ENCODE measurements around the gene ARHGEF26.

Gene ARHGEF26

DNA sequence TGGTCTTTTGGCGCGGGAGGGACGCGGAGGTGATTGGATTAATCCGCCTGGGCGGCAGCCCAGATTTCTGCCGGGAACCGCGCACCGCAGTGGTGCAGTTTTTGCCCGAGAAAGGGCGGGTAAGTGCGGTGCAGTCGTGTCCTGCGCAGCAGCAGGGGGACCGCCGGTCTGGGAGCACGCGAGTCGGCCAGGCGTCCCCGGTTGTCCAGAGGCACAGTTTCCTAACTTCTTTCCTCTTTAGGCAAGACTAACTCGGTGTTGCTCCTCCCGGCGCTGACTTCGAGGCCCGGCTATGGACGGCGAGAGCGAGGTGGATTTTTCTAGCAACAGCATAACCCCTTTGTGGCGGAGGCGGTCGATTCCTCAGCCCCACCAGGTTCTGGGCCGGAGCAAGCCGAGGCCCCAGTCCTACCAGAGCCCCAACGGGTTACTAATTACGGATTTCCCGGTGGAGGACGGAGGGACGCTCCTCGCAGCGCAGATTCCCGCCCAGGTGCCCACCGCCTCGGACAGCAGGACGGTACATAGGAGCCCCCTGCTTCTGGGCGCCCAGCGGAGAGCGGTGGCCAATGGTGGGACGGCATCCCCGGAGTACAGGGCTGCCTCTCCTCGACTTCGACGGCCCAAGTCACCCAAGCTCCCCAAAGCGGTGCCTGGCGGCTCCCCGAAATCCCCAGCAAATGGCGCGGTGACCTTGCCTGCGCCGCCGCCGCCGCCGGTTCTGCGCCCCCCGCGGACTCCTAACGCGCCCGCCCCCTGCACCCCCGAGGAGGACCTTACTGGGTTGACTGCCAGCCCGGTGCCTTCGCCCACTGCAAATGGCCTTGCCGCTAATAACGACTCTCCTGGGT is 736 bp downstream of the ARHGEF26 start:
- DNase-seq, result peak; percentile 20

DNA sequence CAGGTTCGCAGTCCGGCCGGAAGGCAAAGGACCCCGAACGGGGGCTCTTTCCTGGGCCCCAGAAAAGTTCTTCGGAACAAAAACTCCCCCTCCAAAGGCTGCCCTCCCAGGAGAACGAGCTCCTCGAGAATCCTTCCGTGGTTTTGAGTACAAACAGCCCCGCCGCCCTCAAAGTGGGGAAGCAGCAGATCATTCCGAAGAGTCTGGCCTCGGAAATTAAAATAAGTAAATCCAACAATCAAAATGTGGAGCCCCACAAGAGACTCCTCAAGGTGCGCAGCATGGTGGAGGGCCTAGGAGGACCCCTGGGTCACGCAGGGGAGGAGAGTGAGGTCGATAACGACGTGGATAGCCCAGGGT is 1.3 kb downstream of the ARHGEF26 start:
- no peak for DNase-seq

DNA sequence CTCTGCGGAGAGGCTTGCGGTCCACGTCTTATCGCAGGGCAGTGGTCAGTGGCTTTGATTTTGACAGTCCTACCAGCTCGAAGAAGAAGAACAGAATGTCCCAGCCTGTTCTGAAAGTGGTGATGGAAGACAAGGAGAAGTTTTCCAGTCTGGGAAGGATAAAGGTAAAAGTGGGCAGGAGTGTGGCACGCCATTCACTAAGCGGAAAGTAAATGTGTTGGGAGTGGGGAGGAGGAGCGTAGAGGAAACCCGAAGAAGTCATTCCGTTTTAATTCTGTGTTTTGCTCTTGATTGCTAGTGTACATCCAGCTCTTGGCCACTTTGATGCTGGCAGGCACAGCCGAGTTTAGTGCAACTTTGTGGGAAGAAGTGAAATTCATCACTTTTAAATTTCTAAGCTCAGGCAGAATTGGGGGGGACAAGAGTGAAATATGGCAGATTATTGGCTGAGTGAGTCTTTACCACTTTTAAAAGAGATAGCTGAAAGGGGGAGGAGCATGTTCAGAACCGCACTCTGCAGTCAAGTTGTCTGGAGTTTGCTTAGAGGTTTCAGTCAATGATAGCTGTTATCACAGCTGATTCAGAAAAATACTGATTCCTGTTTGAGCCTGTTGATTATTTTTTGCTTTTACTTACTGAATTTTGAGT is 1.8 kb downstream of the ARHGEF26 start:
- DNase-seq, result peak; percentile 32

DNA sequence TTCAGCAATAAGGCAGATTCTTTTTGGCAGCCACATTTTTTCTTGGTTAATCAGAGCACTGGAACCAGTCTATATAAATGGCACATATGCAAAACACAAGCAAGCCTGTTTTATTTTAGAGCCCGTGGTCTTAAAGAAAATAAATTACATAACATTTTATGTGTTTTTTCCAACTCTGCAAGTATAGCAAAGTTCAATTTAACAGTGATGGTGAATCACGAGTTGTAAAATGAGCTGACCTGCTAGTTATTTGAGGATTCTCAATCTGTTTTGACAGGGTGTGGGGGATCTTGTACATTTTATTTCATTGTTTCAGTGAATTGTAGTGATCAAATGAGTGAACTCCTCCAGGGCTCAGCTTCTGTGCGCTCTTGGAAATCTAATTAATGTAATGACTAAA is 2.7 kb downstream of the ARHGEF26 start:
- no peak for DNase-seq

DNA sequence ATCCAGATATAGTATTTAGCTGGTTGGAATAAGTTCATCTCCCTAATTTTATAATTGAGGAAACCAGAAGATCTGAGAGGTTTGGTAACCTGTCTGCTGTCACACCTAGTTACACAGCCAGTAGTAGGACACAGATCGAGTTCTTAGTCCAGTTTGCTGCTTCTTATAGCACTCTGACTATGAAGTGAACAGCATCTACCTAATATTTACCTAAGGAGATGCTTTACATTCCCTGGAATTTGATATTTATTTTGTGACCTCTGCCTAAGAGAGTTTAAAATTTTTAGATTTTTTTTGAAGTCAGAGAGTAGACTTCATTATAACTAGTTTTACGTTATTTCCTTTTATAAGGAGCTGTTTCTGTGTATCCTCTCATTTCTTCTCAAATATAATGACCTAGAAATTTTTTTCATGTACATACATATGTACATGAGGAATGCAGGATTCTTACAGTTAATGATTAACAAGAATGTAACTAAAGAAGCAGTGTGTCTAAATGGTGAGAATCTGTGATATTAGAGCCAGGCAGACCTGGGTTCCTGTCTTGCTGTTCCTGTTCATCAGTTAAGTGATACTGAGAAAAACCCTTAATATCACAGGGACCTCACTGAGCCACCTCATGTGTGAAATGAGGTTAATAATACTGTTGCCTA is 4.3 kb downstream of the ARHGEF26 start:
- DNase-seq, result no peak

DNA sequence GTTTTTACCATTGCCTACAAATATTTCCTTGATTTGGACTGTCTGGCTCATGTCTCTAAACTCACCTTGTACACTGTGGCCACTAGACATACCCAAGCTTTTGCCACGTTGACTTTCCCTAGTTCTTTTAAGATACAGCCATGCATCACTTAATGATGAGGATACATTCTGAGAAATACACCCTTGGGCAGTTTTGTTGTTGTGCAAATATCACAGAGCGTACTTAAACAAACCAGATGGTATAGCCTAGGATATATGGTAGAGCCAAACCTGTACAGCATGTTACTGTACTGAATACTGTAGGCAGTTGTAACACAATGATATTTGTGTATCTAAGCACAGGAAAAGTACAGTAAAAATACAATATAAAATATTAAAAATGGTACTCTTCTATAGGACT is 5.5 kb downstream of the ARHGEF26 start:
- DNase-seq, result no peak

DNA sequence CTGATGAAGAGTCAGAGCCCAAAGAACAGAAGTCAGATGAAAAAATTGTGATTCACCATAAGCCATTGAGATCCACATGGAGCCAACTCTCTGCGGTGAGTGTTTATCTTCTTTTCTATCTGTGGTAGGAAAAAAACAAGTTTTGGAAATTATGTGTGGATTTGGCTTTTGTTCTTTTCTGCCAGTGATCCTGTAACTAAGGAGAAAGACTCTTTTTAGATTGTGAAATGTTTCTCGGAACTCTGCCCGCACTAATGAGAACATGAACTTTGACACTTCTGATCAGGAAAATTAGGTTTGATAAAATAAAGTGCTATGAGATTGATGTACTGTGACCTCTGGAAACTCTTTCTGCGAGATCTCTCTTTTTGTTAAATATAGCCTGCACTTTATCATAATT is 8.4 kb downstream of the ARHGEF26 start:
- DNase-seq, result no peak

DNA sequence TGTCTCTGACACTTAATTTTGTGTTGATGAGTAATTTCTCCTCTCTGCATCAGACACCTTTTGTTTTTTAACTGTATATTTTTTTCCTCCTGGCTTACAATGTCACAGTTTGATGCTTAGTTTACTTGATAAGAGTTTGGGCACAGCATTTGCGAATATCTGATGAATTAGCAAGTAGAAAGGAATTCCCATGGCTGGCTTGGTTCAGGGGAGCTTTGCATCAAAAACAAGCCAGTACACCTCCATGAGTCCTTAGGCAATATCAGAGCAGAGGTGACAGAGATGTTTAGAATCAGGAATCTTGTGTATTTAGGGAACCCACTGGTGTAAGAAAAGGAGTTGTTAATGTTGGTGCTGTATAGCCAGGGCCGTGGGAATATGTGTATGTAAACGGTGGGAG is 9.3 kb downstream of the ARHGEF26 start:
- DNase-seq, result no peak

DNA sequence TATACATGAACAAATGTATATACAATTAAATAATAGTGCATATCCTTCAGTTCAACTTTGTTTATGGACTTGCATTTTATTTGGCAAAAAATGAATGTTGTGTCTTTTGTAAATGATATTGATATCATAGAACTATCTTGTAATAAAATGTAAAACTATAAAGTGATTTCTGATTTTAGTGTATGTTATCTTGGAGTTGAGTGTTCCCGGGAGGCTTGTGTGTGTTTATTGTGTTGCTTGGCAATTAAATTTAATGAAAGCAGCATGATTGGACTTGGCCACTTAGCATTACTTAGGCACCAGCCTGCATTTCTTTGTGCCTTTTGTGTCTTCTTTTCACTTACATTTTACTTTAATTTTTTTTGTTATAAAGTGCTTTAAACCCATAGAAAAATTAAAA is 10.6 kb downstream of the ARHGEF26 start:
- no peak for DNase-seq

DNA sequence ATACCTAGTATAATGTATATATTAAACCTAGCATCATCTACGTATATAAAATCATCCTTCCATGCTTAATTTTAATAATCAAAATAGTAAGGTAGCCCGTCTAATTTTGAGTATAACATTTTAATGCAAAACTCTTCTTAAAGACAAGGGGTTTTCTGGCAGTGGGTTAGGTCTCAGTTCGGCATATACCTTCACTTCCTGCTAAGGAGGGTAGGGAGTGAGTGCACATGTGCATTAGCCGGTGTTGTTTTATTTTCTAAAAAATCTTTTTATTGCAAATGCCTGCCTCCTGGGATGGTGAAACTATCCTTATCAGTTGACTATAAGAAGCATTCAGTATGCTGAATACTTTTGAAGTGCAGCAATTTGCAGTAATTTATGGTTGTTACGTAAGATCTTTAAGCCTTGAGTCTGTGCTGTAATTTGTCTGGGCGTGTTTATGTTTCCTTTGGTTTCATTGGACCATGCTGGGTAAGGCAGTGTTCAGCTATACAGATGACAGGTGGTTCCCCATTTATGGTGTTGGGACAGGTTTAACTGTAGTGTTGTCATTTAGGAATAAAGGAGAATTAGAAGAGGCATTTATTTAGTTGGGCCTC is 11.7 kb downstream of the ARHGEF26 start:
- DNase-seq, result no peak

DNA sequence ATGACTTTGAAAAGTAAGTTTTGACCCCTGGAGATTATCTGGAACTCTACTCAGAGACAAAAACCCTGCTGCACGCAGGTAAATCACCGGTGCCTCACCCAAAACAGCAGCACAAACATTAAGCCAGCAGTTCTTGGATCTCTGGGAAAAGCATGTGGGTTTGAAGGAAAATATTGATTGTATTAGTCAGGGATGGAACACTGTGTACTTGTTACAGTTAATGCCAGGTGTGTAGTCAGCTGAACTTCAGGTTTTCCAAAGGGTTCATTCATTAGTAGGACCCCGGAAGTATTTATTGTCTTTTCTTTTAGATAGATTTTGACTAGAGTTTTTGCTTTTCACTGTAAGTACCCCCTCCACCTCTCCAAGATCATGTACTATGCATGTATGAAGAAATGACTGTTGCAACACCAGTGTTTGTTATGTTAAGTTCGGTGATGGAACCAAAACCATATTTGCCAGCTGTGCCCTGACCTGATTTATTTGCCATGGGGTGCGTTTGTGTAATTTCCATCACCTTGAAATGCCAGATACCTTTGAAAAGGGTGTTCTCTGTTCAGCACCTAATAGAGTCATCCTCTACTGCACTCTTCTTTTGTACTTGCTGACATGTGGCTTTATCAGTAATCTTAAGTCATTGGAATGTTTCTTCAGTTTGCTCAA is 14.5 kb downstream of the ARHGEF26 start:
- DNase-seq, result no peak

DNA sequence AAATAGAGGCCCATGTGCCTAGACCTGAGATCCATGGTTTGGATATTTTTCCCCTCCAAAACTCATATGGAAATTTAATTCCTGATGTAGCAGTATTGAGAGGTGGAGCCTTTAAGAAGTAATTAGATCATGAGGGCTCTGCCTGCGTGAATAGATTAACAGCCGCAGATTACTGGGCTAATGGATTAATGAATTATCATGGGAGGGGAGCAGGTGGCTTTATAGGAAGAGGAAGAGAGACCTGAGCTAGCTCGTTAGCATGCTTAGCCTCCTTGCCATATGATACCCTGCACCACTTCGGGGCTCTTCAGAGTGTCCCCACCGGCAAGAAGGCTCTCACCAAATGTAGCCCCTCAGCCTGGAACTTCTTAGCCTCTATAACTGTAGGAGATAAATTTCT is 15.8 kb downstream of the ARHGEF26 start:
- DNase-seq, result no peak

DNA sequence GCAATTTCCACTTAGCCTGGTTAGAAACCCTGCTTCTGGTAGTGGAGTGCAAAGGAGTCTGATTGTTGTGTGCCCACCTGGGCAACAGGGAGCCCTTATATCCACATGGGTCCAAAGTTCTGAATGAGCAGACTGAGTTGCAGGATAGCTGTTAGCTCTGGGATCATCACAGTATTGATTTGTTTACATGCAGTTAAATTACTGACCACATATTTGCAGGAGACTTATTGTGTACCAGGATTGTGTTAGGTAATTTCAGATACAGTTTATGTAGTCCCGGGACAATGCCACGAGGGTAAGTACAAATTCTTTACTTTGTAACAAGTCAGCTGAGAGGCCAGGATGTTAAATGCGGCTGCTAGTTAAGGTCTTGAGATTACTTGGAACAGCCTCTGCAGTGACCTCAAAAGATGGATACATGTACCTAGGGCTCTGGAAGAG is 18.8 kb downstream of the ARHGEF26 start:
- DNase-seq, result no peak

DNA sequence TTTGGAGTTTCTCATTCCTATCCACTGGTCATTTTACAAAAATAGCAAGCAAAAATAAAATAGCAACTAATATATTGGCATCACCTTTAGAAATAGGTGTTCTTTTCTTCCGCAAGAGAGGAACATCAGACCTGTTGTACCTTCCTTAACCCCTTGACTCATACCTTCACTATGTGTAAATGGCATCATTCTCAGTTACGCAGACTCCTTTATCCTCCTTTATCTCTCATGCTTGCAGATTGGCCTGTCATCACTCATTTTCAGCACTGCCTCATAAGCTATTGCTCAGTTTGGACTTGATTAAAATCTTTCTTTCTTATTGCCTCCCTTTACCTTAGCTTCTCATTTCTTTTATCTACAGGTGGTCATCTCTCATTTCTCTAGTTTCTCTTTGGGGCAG is 21.4 kb downstream of the ARHGEF26 start:
- DNase-seq, result no peak

DNA sequence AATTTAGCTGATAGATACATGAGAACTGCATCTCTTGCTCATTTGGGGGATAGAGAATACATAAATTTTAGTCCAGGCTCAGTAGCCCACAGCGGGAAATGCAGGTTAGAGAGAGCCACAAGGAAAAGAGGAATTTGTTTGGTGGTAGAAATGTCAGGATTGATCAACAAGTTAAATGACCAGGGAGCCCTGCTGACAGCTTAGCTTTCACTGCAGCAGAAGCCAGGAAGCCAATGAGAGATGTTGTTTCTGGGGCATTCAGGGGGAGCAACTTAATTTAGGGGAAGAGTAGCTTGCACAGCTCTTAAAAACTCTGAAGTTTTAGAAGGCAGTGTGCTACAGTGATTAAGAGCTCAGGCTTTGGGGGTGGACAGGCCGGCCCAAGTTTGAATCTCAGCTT is 22.7 kb downstream of the ARHGEF26 start:
- no peak for DNase-seq

DNA sequence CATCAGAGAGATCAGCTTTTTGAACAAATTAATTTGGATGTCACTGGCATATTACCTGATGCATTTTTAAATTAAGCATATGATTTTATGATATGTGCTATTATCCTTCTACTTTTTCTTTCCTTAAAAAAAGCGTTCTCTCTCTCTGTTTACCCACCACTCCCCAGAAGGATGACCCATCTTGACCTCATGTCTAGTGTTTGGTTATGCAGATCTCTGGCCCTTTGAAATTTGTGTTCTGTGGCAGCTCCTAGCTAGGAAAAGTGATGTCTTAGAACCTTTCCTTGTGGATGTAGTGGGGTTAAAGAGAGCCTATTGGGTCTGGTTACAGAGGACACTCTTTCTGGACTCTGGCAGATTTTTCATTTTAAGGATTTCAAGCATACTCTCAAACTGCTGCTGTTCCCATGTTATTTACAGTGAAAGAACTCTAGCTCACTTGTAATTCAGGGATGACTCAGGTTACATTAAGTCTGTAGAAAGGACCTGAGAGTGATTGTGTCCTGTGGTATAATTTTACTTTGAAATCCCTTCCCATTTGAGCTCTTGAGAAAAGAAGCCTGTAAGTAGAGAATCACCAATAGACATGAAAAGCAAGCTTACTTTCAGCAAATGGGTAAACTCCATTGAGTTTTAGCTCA is 23.8 kb downstream of the ARHGEF26 start:
- DNase-seq, result no peak

DNA sequence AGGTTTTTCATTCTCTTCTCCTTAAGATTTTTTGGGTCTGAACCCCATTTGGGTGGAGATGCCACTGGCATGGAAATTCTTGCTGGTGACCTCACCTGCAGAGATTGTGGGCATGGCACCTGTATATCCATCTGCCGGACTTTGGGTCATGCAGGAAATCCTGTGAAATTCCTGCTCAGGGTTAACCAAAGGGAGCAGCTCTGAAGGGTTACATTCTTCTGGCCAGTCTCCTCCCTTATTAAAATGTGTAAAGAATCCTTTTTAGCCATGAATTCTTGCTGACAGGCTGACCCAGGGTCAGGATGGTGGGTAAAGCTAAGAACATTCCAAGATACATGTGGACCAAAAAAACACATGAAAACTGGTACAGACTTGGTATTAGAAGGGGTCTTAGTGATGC is 27.4 kb downstream of the ARHGEF26 start:
- no peak for DNase-seq

DNA sequence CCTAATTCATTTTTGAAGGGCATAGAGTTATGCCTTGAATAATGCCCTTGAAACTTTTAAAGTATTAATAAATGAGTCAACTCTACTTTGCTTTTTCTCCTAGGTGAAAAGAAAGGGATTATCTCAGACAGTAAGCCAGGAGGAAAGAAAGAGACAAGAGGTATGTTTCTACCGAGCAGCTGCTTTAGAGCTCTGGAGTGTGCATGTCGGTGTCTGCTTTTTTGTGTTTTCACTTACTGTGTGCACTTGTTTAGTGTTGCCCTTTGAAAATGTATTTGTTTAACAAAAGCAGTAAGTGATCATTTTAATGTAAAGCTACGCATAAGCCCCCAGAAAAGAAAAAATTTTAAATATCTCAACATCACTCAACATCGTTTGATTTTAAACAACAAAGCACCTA is 28.1 kb downstream of the ARHGEF26 start:
- DNase-seq, result no peak

DNA sequence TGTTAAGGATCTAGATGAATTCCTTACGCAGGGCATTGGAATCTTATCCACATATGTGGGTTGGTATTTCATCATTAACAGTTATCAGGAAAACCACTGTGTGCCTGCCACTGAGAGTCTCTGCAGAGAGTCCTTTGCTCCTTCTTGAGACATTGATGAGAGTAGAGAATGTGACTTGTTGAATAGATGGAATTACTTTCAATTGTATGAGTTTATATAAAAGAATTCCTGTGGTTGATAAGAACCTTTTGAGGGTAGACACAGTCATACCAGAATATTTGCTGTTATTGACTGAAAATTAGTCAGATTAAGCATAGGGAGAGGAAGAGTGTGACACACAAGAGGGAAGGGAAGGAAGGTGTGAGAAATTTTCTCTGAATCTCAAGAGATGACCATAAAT is 30.8 kb downstream of the ARHGEF26 start:
- DNase-seq, result no peak

DNA sequence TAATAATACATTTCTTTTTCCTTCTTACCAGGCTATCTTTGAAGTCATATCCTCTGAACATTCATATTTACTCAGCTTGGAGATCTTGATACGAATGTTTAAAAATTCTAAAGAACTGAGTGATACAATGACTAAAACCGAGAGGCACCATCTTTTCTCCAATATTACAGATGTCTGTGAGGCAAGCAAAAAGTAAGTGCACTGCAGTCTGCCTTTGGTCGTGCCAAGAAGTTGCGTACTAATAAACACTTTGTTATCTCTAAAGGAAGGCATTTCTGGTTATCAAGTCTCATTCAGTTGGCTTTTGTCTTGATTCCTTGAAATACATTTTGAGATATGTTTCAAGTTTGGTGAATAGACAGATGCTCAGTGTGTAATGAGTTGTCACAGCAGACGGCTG is 31.6 kb downstream of the ARHGEF26 start:
- DNase-seq, result no peak

DNA sequence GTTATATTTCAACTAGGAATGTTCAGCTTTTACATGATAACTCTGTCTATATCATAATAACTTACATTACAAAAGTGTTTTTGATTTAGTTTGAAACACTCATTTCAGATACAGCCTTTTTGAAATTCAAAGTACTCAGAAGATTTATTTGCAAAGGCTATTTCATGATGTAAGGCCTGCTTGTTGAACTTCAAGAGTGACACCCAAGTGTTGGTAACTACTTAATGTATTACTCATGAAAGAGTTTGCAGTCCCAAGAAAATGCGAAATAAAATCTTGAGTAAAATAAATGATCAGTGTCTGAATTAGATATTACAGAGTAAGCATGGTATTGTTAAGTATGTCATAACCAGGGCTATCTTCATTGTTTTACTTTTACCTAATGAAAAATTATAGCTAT is 35.3 kb downstream of the ARHGEF26 start:
- DNase-seq, result no peak

DNA sequence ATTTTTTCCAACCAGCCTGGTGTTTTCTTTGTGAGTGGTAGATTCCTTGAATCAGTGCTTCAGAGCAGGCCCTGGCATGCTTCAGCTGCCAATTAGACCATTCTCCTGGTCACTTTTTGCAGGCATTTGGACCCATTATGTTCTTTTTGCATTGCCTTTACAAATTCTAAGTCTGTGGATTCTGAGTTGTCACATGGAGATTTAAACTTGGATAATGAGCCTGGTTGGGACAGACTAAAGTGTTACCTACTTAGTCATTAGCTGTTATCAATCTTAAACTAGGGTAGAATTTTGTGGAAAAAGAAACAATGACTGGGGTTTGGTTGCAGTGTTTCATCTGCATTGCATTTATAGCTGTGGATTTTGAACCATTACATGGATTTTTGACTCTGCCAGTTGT is 40.6 kb downstream of the ARHGEF26 start:
- DNase-seq, result no peak

DNA sequence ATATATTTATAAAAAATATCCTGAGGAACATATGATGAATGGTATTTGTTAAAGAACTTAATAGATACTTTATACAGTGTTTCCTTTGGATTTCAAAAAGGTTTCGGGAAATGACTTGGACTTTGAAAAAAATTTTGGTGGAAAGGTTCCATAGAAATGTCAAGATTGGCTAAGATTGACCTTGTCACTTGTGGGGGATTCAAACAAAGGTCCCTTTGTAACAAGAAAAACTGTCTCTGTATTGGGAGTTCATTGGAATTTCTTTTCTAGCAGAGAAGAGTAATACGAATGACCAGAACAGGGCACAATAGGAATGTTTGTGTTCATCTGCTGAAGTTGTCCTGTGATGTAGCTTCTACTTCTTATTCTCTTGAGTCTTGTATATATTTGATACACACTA is 43.2 kb downstream of the ARHGEF26 start:
- DNase-seq, result no peak
